Medulla oblongata (tissue), 1 donor: ENCODE data around the gene ZNF277.
"Not testable (repeated sequence)": the region's sequence is repeated elsewhere in the genome, so short reads cannot be mapped to it uniquely, and the experiment has no call there.

Experiments
- DNase-seq: peaks from one replicate; pipeline ENCODE4 v3.0.0-alpha.2; 2015; ENCODE audit errors: extremely low spot score

Gene ZNF277

GRCh38 chr7:112211348-112211907 lies 4.9 kb downstream of the ZNF277 start:
- no peak for DNase-seq

DNA sequence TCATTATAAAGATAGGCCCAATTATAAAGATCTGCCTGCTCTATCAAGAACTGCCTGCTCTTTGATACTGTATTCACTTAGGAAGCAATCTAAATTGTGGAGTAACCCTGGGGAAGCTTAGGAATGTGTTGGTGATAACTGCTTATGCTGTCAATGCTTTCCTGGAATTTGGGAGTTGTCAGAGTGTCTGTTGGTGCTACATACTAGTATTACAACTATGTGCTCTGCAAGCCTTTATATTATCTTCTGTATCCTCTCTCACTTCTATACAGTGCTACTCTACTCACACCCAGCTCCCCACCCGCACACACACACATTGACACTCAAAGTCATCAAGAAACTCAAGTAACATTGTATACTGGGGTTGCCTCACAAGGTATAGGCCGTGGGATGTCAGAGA lies 6.1 kb downstream of the ZNF277 start:
- no peak for DNase-seq

DNA sequence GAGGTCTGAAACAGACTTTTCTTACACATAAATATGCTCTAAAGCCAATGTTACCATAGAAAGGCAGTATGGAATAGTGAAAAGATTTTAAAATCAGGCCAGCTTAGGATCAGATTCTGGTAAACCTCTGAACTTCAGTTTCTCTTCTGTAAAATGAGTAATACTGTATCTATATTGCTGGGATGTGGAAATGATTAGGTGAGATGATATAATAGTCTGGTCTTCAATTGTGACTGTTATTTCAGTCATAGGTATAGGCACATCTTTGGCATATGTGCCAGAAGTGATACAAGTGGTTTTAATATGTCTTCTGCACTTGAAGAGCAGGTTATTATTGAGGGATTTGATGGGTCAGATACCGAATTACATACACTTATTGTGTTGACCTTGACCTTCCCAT lies 7.2 kb downstream of the ZNF277 start:
- DNase-seq, result no peak

DNA sequence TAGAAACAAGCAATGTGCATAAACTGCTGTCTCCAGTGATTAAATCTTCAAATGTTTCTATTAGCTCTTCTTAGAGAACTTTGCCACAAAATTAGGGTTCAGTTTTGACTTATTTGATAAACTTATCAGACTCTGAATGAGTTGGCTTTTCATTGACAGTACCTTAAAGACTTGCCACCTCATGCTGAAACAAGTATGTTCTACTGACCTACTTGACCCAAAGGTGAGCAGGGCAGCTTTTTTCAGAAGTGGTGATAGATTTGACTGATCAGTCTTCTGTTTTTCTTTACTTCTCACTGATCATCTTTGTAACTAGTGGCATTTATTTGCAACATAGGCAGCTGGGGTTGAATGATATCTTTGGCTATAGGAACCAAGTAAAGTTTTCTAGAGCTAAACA lies 7.8 kb downstream of the ZNF277 start:
- no peak for DNase-seq

DNA sequence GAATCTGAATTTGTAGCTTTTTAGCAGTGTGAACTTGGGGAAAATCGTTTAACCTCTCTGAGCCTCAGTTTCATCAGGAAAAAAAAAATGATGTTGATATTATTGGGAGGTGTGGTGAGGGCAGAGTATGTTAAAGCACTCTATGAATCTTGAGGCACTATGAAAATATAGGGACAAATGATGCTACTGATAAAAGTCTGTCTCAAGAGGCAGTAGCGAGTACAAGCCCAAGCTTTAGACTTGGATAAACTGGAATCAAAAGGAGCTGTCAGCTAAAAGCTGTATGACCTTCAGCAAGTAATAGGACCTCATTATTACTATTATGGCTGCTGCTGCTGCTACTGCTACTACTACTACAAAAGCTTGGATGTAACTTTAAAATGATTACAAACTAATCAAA lies 8.4 kb downstream of the ZNF277 start:
- no peak for DNase-seq

DNA sequence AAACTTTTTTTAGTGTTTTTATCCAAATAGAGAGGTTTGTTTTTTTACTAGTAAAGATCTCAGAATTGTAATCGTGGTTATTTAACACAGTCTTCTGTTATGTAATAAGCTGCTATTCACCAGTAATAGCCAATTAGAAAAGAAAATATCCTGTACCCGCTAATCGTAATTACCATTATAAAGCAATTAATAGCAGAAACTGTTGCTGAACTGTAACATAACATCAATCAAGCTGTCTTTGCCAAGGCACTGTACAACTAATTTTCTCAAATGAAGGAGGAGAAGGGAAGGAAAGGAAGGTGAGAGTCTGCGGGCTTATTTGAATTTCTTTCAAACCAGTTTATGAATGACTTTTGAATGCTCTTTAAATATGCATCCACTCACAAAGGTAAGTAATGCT lies 9.3 kb downstream of the ZNF277 start:
- DNase-seq, result no peak

- no peak for DNase-seq
These were observed 14.5 kb downstream of the ZNF277 start for GRCh38 chr7:112220877-112221434.

DNA sequence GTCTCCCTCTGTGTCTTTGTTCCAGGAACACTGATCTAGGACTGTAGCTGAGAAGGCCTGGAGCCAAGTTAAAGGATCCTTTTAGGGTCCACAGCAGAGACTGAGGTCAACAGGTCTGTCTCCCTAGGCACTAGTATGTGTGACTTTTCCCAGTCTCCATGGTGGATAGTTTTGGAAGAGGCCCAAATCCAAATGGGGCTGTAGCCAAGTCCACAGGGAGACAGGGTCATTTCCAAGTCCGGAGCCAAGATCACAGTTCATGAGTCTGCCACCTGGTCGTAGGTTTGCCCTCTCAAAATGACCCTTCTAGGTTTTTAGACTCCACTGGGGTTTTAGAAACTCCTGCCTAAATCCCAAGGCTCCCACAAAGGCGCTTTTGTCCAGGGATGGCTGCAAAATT lies 16.8 kb downstream of the ZNF277 start:
- DNase-seq, result no peak

DNA sequence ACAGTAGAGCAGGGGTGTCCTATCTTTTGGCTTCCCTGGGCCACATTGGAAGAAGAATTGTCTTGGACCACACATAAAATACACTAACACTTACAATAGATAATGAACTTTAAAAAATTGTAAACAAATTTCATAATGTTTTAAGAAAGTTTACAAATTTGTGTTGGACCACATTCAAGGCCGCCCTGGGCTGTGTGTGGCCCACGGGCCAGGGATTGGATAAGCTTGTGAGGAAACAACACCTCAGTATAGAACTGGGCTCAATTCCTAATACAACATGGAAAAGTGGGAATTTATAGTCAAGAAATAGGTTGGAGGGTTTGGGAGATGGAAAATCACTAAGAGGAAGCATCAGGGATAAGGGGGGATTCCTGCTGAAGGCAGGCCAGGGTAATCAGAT lies 17.7 kb downstream of the ZNF277 start:
- no peak for DNase-seq

GRCh38 chr7:112225006-112225405 lies 18.5 kb downstream of the ZNF277 start:
- DNase-seq, result no peak

GRCh38 chr7:112226701-112227276 lies 20.3 kb downstream of the ZNF277 start:
- no peak for DNase-seq

DNA sequence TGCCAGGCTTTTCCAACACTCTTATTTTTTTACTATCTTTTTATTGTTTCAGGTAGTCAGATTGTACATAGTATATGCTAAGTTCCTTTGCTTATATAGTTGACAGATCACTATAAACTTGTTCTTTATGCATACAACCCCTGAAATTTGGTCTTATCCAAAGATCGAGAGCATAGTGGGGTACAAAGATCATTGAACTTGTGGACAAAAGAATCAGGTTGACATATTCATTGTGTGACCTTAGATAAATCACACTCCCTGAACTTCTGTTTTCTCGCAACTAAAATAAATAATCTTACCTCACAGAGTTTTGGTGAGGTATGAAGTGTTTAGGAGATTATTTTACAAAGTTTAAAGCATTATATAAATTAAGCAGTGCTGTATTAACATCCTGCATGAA lies 22.1 kb downstream of the ZNF277 start:
- DNase-seq, result no peak

DNA sequence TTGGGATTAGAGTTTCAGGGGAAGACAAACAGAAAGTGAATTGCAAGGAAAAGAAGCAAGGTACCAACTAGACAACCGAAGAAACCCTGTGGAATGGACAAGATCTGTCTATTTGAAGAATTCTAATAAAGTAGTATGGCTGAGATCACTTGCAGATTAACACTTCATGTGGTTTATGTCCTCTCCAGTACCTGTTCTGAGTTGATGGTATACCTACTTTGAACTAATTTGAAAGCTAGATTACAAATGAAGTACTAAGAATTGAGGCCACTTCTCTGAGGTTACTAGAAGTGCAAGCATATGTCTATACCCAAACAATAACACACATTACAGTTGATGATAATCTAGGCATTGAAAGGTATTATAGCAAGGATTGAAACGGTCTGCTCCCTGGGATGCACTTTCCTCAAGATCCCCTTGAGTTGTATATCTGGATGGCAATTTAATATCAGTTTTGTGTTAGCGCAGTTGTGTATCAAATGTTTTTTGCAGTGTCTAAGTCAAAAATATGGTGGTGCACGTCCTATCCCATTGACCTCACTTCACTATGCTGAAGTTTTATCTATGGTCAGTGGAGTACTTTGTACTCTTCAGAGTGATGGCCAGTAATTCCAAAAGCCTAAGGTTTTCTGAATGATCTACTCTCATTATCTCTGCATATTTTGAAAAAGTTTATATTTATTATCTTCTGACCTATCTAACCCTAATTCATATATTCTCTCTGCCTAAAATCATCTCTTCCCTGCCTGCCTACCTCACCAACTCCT lies 25.9 kb downstream of the ZNF277 start:
- DNase-seq, result no peak

DNA sequence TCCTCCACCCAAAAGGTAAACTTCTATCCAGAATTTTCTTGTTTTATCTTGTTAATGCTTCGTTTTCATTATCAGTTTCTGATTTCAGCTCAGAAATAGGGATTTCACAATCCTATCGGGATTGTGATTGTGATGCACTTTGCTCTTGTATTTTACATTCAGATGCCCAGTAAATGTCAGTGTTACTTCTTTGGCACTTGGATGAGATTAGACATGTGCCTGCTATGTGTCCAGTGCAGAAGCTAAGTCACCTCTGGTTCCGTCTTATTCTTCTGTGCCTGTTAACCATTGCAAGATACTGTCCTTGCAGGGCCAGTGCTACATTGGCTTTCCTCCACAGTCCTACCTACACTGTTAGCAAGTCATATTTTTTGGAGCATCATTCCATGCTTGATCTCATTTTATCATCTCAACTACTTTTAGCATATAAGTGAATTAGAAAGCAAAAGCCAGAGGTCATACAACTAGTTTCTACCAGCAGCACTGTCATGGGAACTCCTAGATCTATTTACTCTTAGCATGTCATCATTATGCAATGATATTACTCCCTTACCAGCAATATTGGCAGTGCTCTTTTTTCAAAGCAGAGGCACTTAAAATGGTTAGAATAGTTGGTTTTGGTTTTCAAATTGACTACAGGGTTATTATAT lies 26.7 kb downstream of the ZNF277 start:
- DNase-seq, result no peak

- DNase-seq, result no peak
These were observed 27.7 kb downstream of the ZNF277 start for GRCh38 chr7:112234147-112234546.

DNA sequence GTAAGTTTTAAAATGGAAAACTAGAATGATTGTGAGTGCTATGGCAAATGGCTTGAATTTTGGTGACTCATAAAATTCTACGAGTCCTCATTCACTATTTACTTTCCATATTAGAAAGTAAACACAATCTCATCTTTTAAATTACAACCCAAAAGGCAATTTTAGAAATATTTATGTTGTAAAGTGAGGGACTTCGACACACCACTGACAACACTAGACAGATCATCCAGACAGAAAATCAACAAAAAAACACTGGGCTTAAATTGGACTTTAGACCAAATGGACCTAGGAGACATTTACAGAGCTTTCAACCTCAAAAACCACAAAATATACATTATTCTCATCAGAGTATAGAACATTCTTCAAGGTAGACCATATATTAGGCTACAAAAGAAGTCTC lies 30.1 kb downstream of the ZNF277 start:
- DNase-seq, result no peak

DNA sequence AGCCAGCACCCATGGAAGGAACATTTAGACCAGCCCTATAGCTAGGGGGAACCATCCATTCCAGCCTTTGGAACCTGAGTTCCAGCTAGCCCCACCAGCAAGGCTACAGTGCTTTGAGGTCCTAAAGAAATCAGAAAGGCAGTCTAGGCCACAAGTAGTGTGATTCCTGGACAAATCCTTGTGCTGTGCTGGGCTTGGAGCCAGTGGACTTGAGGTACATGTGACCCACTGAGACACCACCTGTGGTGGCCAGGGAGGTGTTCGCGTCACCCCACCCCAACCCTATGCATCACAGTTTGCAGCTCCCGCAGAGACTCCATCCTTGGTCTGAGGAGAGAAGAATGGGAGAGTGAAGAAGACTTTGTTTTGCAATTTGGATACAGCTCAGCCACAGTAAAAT lies 31.8 kb downstream of the ZNF277 start:
- no peak for DNase-seq

DNA sequence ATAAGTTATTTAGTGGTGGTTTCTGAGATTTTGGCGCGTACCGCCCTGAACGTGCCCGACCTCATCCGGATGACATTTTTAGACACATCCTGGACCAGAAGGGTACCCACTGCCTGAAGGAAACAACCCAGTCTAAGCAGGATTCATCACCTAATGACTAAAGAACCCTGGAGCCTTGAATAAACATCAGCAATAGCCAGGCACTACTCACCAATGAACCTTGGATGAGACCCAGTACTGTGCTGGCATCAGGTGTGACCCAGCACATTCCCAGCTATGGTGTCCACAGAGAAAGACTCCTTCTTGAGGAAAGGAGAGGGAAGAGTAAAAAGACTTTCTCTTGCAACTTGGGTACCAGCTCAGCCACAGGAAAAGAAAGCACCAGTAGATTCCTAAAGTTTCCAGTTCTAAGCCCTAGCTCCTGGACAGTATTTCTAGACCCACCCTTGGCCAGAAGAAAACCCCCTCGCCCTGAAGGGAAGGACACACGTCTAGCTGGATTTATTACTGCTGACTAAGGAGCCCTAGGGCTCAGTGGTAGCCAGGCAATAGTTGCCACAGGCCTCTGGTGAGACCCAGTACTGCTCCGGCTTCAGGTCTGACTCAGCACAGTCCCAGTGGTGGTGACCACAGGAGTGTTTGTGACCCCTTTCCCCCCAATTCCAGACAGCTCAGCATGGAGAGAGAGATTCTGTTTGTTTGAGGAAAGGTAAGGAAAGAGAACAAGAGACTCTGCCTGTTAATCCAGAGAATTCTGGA lies 32.5 kb downstream of the ZNF277 start:
- no peak for DNase-seq

GRCh38 chr7:112248598-112248997 lies 42.1 kb downstream of the ZNF277 start:
- no peak for DNase-seq

DNA sequence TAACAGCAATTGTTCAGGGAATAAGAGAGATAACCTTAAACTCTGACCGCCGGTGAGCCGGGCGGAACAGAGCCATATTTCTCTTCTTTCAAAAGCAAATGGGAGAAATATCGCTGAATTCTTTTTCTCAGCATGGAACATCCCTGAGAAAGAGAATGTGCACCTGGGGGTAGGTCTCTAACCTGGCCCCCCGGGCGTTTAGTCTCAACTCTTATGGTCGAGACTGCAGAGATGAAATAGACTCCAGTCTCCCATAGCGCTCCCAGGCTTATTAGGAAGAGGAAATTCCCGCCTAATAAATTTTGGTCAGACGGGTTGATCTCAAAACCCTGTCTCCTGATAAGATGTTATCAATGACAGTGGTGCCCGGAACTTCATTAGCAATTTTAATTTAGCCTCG lies 43.5 kb downstream of the ZNF277 start:
- DNase-seq, result not testable (repeated sequence)

DNA sequence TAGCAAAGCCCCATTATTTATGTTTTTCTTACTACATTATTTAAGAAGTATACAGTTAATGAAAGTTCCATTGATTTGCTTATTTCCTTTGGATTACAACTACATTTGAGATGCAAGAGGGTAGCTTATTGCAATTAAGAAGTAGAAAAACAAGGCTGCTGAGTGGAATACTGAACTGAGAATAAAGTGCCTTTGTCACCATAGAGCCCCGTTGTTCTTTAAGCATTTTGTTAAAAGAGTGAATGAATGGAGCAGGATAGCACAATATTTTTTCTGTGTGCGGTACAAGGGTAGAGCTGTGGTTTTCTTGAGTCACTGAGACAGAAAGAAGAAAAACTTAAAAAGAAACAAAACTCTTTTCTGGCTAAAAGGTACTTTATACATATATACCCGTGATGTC lies 45.6 kb downstream of the ZNF277 start:
- DNase-seq, result peak; percentile 78

GRCh38 chr7:112252691-112253090 lies 46.2 kb downstream of the ZNF277 start:
- DNase-seq, result peak; percentile 35
